Prostate gland (tissue), 1 donor: ENCODE results near the gene RRP1B.

ENCODE experiments used
- POLR2A ChIP-seq: fragments of 450-650 bp; IDR thresholded peaks from one replicate; pipeline ENCODE4 v1.6.1; 2016; ENCODE audit warnings: antibody characterized with exemption, mild to moderate bottlenecking
- POLR2AphosphoS5 ChIP-seq: sonication (generic); formaldehyde crosslinking; IDR thresholded peaks from one replicate; pipeline ENCODE4 v1.6.1; 2017; ENCODE audit warnings: antibody characterized with exemption

DNA sequence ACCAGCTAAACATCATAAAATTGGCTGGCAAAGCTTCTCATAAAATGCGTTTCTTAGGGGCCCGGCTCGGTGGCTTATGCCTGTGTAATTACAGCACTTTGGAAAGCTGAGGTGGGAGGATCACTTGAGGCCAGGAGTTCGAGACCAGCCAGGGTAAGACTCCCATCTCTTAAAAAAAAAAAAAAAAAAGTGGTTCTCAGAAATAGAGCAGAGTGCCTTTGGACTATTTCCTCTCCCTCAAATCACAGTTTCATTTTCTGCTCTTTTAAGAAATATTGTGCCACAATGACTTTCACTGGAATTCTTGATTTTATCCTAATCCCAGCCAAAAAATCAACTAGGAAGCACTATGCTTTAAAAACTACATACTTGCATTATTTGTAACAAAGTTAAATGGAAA, 13.4 kb upstream of the RRP1B start:
- TF ChIP-seq POLR2AphosphoS5, result no peak
- TF ChIP-seq POLR2A, result no peak
